NCI-H2081 treated with DMSO at 0.1 percent for 48 hours (cell line): Measurements from ENCODE around the gene NCAM1.

Source experiments
- DNase-seq: peaks from one replicate; lab custom pipeline; 2025; lab: John Stamatoyannopoulos, UW

NCAM1 gene

GRCh38 chr11:113251281-113251680 is 290.1 kb downstream of the NCAM1 start:
- DNase-seq, result no peak

GRCh38 chr11:113253406-113253805 is 292.2 kb downstream of the NCAM1 start:
- no peak for DNase-seq

GRCh38 chr11:113255096-113255495 is 293.9 kb downstream of the NCAM1 start:
- no peak for DNase-seq

- no peak for DNase-seq
Measured at GRCh38 chr11:113255741-113256140, 294.5 kb downstream of the NCAM1 start.

- no peak for DNase-seq
Measured at GRCh38 chr11:113256431-113257202, 295.4 kb downstream of the NCAM1 start.

GRCh38 chr11:113260096-113260425 is 298.8 kb downstream of the NCAM1 start:
- DNase-seq, result no peak

- no peak for DNase-seq
Measured at GRCh38 chr11:113260541-113260940, 299.3 kb downstream of the NCAM1 start.

- no peak for DNase-seq
Measured at GRCh38 chr11:113261709-113262475, 300.7 kb downstream of the NCAM1 start.

- DNase-seq, result no peak
Measured at GRCh38 chr11:113262594-113262993, 301.4 kb downstream of the NCAM1 start.

- no peak for DNase-seq
Measured at GRCh38 chr11:113263458-113264259, 302.4 kb downstream of the NCAM1 start.

- DNase-seq, result no peak
Measured at GRCh38 chr11:113265362-113265761, 304.1 kb downstream of the NCAM1 start.

- DNase-seq, result no peak
Measured at GRCh38 chr11:113267493-113267892, 306.3 kb downstream of the NCAM1 start.

GRCh38 chr11:113269096-113269495 is 307.9 kb downstream of the NCAM1 start:
- DNase-seq, result no peak

GRCh38 chr11:113269636-113270035 is 308.4 kb downstream of the NCAM1 start:
- no peak for DNase-seq

- DNase-seq, result no peak
Measured at GRCh38 chr11:113270080-113270479, 308.9 kb downstream of the NCAM1 start.

- DNase-seq, result no peak
Measured at GRCh38 chr11:113271551-113272245, 310.5 kb downstream of the NCAM1 start.

- DNase-seq, result no peak
Measured at GRCh38 chr11:113272281-113272680, 311.1 kb downstream of the NCAM1 start.

- DNase-seq, result no peak
Measured at GRCh38 chr11:113272927-113273615, 311.9 kb downstream of the NCAM1 start.

- DNase-seq, result no peak
Measured at GRCh38 chr11:113273720-113274119, 312.5 kb downstream of the NCAM1 start.

- DNase-seq, result no peak
Measured at GRCh38 chr11:113274713-113275582, 313.7 kb downstream of the NCAM1 start.
